Measurements from ENCODE around the gene PGAP6.
"Not testable (repeated sequence)": the region's sequence is repeated elsewhere in the genome, so short reads cannot be mapped to it uniquely, and the experiment has no call there.

PGAP6 gene

GRCh38 chr16:367333-367903 is 14.4 kb downstream of the PGAP6 start:
- no peak for DNase-seq (ENCODE audit: low read depth in 3 of 3)

DNA sequence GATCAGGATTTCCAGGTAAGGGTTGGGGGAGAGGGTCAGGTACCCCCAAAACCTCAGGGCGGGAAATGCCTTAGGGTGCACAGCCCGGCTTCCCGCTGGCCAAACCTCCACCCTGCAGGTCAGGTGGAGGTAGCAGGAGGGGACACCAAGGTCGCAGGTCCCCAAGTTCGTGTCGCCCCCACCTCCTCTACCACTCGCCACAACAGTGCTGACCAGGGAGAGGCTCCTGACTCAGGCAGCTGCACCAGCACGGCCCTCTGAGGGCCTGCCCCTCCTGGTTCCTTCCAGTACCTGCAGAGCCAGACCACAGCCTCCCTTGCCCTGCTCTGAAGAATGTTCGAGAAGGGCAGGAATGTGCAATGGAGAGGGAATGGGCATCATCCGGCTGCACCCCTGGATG is 15.3 kb downstream of the PGAP6 start:
- DNase-seq (ENCODE audit: low read depth in 3 of 3): no peak

DNA sequence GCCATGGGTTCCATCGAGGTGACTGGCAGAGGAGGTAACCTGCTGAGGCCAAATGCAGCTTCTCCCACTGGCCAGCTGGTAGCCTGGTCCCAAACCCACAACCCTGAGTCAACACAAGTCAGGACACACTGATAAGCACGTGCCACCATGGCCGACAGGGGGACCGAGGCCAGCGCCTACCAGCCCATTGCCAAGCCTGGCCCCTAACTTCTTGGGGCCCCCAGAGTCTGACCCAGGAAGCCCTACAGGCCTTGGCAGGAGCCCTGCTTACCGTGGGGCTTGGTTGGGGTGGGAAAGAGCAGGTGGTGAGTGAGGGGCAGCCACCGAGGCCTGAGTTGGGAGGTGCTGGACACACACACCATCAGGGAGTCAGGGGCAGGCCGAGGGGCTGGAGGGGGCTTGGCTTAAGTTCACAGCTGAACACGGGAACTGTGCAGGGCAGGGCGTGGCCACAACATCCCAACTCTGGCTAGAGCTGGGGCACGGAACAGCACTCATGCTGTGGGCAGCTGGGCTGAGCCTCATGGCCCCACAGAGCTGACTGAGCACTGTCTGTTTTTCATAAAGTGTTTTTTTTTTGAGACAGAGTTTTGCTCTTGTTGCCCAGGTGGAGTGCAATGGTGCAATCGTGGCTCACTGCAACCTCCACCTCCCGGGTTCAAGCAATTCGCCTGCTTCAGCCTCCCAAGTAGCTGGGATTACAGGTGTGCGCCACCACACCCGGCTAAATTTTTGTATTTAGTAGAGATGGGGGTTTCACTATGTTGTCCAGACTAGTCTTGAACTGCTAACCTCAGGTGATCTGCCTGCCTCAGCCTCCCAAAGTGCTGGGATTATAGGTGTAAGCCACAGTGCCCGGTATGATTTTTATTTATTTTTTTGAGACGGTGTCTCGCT is 16.9 kb downstream of the PGAP6 start:
- DNase-seq (ENCODE audit: low read depth in 3 of 3): no peak

GRCh38 chr16:363766-364490 is 17.9 kb downstream of the PGAP6 start:
- no peak for DNase-seq (ENCODE audit: low read depth in 3 of 3)

- DNase-seq (ENCODE audit: low read depth in 3 of 3): no peak
Measured at GRCh38 chr16:363110-363765, 18.5 kb downstream of the PGAP6 start.

GRCh38 chr16:362702-362999 is 19.1 kb downstream of the PGAP6 start:
- not testable (repeated sequence) for DNase-seq (ENCODE audit: low read depth in 3 of 3)

DNA sequence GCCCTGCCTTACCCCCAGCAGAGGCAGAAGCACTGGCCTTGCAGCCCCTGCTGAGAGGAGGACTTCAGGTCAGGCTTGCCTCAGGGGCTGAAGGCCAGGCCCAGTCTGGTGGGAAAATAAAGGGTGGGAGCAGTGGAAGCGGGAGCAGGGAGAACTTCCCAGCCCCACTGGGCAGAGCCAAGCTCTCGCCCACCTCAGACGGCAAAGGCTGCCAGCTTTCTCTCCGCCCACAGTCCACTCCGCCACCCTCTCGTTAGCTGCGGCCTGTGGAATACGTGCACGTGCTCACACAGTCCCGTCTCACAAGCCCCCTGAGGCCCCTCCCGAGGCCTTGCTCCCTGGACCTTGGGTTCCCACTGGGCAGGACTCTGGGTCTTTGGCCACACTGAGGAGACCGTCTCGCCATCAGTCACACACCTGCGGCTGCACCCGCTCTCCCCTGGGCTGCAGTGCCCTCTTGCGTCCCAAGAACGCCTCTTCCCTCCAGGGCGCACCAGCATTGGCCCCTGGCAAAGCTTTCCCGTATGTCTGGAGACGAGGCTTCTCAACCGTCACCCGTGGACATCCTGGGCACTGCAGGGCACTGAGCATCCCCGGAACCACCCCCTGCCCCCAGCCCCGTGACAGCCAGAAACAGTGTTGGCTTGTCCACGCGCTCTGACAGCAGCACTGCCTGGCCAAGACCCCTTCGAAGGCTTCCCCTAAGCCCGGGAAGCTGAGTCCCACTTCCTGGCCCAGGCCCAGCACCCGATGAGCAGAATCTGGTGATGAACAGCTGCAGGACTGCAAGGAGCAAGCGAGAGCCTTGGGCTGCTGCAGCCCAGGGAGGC is 19.7 kb downstream of the PGAP6 start:
- peak; percentile 51 to 55 (median 54) for DNase-seq (ENCODE audit: low read depth in 3 of 3)

GRCh38 chr16:361341-361871 is 20.4 kb downstream of the PGAP6 start:
- no peak for DNase-seq (ENCODE audit: low read depth in 3 of 3)

DNA sequence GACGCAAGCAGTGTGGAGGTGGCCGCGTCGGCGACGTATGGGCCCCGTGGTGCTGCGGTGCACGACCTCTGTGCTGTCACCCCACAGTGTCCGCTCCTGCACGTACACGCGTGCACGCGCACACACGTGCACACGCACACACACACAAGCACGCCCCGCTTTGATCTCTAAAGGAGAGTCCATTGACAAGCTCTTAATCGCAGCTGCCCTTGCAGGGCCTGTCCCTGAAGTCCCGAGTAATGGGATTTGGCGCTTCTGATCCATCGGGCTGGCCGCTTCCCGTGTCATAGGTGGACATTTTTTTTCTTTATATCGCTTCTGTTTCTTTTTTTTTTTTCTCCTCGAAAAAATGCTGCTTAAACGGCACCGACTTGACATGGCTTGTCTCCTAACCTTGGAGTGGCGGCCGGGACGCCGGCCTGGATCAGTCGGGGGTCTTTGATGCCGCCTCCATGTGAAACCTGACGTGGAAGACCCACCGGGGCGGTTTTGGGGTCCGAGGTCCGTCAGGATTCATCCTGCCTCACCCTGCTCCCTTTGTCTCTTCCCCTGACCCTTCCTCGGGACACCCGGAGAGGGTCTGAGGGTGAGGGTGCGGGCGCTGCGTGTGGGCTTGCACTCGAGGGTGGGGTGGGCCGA is 21.0 kb downstream of the PGAP6 start:
- DNase-seq (ENCODE audit: low read depth in 3 of 3): no peak

DNA sequence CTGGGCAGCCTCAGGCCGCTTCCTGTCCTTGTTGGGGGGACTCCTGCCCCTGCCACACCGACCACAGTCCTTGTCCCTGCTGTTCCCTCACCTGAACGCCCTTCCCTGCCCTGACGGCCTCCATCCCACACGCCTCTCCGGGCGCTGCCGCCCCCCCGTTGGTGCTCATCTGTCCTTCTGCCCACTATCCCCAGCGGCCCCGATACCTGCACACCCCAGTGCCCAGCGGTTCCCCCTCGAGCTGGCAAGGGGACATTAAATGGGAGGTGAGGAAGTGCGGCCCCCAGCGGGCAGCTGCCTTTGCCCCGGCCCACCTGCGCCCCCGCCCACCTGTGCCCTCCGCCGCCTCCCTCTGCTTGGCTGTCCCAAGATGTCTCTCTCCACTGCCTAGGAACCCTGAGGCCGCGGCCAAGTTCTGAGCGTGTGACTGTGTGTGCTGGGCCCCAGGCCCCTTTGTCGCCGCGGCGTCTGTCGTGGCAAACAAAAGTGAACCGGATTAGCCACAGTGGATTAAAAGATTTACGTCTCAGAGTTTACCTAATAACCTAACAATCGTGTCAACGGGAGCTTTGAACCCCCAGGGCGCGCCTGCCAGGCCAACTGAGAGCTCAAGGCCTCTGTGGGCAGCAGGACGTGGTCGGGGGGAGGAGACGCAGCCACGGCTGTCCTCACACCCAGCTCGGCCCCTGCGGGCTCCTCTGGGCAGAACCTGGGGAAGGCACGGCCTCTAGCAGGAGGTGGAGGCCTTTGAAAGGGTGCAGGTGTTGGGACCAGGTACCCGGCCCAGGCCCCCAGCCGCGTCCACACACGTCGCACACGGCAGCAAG is 21.7 kb downstream of the PGAP6 start:
- no peak for DNase-seq (ENCODE audit: low read depth in 3 of 3)

- no peak for DNase-seq (ENCODE audit: low read depth in 3 of 3)
Measured at GRCh38 chr16:359067-359763, 22.6 kb downstream of the PGAP6 start.

- no peak for DNase-seq (ENCODE audit: low read depth in 3 of 3)
Measured at GRCh38 chr16:356741-357140, 25.0 kb downstream of the PGAP6 start.

- no peak for DNase-seq (ENCODE audit: low read depth in 3 of 3)
Measured at GRCh38 chr16:354971-355461, 26.8 kb downstream of the PGAP6 start.

- no peak for DNase-seq (ENCODE audit: low read depth in 3 of 3)
Measured at GRCh38 chr16:354291-354881, 27.4 kb downstream of the PGAP6 start.

- no peak for DNase-seq (ENCODE audit: low read depth in 3 of 3)
Measured at GRCh38 chr16:353404-354290, 28.1 kb downstream of the PGAP6 start.

- peak; percentile 100 for DNase-seq (ENCODE audit: low read depth in 3 of 3)
Measured at GRCh38 chr16:352547-353403, 29.0 kb downstream of the PGAP6 start, which contains the start of gene AXIN1. AXIN1 (minus strand) TSS chr16:352723; CDS start chr16:347025, 5,698 bp downstream.
